GM19452 (cell line): ENCODE measurements around the gene KIAA0319L.
A peak's percentile ranks its signal among the peaks of the same experiment; 100 is the strongest.
"Not testable (repeated sequence)": the region's sequence is repeated elsewhere in the genome, so short reads cannot be mapped to it uniquely, and the experiment has no call there.

ENCODE experiments used
- ATAC-seq: cut with Tn5 transposase; IDR thresholded peaks from one replicate; pipeline ENCODE4 v1.9.1; 2021; ENCODE audit not compliant: unreplicated experiment

Gene KIAA0319L

DNA sequence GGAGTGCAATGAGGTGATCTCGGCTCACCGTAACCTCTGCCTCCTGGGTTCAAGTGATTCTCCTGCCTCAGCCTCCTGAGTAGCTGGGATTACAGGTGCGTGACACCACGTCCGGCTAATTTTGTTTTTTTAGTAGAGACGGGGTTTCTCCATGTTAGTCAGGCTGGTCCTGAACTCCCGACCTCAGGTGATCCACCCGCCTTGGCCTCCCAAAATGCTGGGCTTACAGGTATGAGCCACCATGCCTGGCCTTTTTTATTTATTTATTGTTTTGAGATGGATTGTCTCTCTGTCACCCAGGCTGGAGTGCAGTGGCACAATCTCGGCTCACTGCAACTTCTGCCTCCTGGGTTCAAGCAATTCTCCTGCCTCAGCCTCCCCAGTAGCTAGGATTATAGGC, 24.4 kb upstream of the KIAA0319L start:
- ATAC-seq: not testable (repeated sequence)

DNA sequence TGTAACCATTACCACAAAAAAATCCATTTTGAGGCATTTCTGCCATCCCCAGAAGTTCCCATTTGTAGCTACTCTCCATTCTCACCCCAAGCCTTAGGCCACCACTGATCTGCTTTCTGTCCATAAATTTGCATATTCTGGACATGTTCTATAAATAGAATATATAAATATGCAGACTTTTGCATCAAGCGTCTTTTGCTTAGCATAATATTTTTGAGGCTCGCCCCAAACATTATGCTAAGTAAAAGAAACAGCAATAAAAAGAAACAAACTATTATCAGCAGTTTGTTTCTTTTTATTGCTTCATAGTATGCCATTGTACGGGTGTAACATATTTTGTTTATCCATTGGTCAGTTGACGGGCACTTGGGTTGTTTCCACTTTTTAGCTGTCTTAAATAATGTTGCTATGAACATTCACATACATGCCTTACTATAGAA, 23.8 kb upstream of the KIAA0319L start:
- ATAC-seq: no peak

- ATAC-seq: peak; percentile 77
Measured at GRCh38 chr1:35577071-35577998, 20.1 kb upstream of the KIAA0319L start.

GRCh38 chr1:35576766-35577070, 19.5 kb upstream of the KIAA0319L start:
- not testable (repeated sequence) for ATAC-seq

- ATAC-seq: no peak
Measured at GRCh38 chr1:35576061-35576765, 19.0 kb upstream of the KIAA0319L start.

DNA sequence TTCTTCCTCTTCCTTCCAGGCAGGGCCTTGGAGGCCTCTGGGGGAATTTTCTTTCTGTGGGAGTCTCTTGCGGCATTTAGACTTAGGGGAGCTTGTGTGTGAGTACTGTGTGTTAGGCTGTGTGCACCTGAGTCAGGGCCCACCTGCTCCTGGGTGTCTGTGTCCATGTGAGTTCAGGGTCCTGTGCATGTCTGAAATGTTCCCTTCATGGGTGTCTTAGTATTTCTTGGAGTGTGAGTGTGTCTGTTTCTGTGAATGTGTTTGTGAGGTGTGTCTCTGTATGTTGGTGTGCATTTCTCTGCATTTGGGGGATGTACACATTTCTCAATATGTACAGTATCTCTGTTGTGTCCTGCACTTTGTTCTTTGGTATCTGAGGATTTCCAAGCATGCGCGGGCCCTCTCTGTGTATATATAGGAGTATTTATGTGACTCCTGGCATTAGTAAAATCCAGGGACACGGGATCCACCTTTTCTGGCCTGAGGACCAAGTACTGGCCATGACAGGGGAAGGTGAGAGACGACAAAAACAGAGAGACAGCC, 18.3 kb upstream of the KIAA0319L start:
- no peak for ATAC-seq

- ATAC-seq: no peak
Measured at GRCh38 chr1:35574655-35575415, 17.6 kb upstream of the KIAA0319L start.

- no peak for ATAC-seq
Measured at GRCh38 chr1:35574125-35574654, 17.0 kb upstream of the KIAA0319L start.

GRCh38 chr1:35573198-35574124, 16.3 kb upstream of the KIAA0319L start, which contains the start of gene TFAP2E:
TFAP2E (plus strand) TSS chr1:35573314; CDS start chr1:35573578, 264 bp downstream.
- no peak for ATAC-seq

- ATAC-seq: no peak
Measured at GRCh38 chr1:35572296-35572695, 15.1 kb upstream of the KIAA0319L start.

GRCh38 chr1:35571263-35571662, 14.1 kb upstream of the KIAA0319L start:
- ATAC-seq: no peak

GRCh38 chr1:35570589-35571137, 13.5 kb upstream of the KIAA0319L start:
- no peak for ATAC-seq

- ATAC-seq: no peak
Measured at GRCh38 chr1:35569936-35570335, 12.7 kb upstream of the KIAA0319L start.

- ATAC-seq: no peak
Measured at GRCh38 chr1:35568975-35569395, 11.8 kb upstream of the KIAA0319L start.

- no peak for ATAC-seq
Measured at GRCh38 chr1:35567947-35568558, 10.8 kb upstream of the KIAA0319L start.

DNA sequence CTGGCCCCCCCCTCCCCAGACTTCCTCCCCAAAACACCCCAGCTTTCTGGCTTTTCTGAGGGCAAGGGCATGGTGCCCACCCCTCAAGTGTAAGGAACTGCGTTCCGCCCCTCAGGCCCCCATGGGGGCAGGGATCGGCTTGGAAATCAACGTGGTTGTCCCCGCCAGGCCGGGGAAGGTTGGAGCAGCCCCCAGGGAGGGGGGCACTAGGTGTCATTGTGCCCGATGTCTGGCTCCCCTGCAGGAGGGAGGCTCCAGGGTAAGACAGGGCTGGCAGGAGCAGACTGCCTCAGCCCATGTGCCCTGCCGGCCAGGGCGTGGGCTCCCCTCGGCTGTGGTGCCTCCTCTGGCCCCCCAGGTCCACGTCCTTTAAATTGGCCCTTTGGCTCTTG, 8.5 kb upstream of the KIAA0319L start:
- no peak for ATAC-seq

DNA sequence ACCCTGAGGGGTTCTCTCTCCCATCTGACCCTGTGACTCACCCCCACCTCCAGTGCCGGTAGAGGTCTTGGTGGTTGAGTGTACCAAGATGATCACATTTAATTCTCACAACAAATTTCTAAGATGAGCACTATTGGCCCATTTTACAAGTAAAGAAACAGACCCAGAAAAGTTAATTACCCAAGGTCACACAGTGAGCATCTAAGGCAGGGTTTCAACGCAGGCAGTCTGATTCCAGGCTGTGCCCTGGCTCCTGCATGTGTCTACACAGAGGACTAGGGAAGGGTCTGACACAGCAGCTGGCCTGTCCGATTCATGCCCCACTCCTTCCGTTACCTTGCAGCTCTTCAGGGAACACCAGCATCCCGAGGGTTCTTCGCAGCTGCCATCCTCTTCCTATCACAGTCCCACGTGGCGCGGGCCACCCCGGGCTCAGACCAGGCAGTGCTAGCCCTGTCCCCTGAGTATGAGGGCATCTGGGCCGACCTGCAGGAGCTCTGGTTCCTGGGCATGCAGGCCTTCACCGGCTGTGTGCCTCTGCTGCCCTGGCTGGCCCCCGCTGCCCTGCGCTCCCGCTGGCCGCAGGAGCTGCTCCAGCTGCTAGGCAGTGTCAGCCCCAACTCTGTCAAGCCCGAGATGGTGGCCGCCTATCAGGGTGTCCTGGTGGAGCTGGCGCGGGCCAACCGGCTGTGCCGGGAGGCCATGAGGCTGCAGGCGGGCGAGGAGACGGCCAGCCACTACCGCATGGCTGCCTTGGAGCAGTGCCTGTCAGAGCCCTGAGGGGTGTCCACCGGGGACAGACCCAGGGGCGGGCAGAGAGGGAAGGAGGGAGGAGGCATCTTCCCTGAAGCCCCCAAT, 7.9 kb upstream of the KIAA0319L start:
- no peak for ATAC-seq
